Measurements from ENCODE around the gene SOX5. TPM values are rescaled to one million over a fixed set of nuclear protein-coding genes. Genes with fewer than 3 reads are reported as not detected.
A peak's percentile ranks its signal among the peaks of the same experiment; 100 is the strongest.

The SOX5 gene
- polyA plus RNA-seq, 4 donors, result 6.2 to 8.6 (median 7.7) TPM

- no peak for DNase-seq (ENCODE audit: low read depth in 4 of 4, low spot score in 2 of 4)
These were observed 244.2 kb downstream of the SOX5 start for GRCh38 chr12:23704992-23705943.

- no peak for DNase-seq (ENCODE audit: low read depth in 4 of 4, low spot score in 2 of 4)
These were observed 246.4 kb downstream of the SOX5 start for GRCh38 chr12:23703051-23703450.

GRCh38 chr12:23699031-23699430 is 250.4 kb downstream of the SOX5 start:
- no peak for DNase-seq (ENCODE audit: low read depth in 4 of 4, low spot score in 2 of 4)

GRCh38 chr12:23694920-23695319 is 254.6 kb downstream of the SOX5 start:
- DNase-seq (ENCODE audit: low read depth in 4 of 4, low spot score in 2 of 4), result no peak

DNA sequence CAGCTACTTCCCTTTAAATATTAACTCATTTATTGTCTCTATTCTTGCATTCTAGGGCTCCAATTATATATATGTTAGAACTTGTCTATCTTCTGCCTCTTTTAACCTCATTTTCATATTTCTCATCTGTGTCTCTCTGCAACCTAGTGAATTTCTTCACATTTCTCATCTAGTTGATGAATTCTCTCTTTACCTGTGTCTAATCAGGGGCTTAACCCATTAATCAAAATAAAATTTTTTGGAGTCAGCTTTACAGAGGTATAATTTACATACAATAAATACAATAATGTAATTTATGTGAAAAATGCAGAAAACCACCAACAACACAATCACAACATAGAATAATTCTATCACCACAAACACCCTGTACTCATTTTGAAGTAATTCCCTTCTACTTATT is 255.2 kb downstream of the SOX5 start:
- DNase-seq (ENCODE audit: low read depth in 4 of 4, low spot score in 2 of 4), result no peak

DNA sequence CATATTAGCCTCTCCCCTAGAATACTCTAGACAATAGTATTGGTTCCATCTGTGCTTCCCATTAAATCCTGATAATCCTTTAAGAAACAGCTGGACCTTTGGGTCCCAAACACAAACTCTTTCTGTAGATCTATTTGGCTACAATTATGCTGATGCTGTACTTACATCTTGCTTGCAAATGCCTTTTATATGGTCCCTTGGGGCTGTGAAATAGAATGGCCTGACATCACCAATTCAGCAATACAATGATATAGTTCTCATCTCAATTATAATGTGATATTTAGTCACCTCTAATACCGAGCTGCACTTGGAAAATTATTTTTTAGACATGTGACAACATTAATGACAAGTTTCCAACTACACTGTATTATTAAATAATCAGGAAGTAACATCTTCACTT is 261.5 kb downstream of the SOX5 start:
- no peak for DNase-seq (ENCODE audit: low read depth in 4 of 4, low spot score in 2 of 4)

- DNase-seq (ENCODE audit: low read depth in 4 of 4, low spot score in 2 of 4), result no peak
These were observed 263.4 kb downstream of the SOX5 start for GRCh38 chr12:23686095-23686494.

DNA sequence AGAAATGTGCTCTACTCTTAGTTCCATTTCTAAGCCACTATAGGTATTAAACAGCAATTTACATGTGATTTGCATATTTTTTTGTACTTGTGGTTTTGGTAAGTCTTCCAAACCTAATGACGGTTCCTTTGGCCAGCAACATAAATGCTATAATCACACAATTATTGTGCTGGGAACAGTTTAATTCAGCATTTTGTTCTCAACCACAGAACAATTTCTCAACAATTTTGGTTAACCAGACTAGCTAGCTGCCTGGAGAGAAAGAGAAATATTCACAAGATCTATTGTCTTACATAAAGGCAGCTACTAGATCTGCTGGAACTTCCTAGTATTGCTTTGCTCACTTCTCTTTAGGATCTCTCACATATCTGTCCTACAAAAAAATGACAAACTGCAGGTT is 265.3 kb downstream of the SOX5 start:
- no peak for DNase-seq (ENCODE audit: low read depth in 4 of 4, low spot score in 2 of 4)

GRCh38 chr12:23681237-23681636 is 268.2 kb downstream of the SOX5 start:
- DNase-seq (ENCODE audit: low read depth in 4 of 4, low spot score in 2 of 4), result no peak

- DNase-seq (ENCODE audit: low read depth in 4 of 4, low spot score in 2 of 4), result no peak
These were observed 275.4 kb downstream of the SOX5 start for GRCh38 chr12:23674064-23674463.

GRCh38 chr12:23671881-23672280 is 277.6 kb downstream of the SOX5 start:
- no peak for DNase-seq (ENCODE audit: low read depth in 4 of 4, low spot score in 2 of 4)

DNA sequence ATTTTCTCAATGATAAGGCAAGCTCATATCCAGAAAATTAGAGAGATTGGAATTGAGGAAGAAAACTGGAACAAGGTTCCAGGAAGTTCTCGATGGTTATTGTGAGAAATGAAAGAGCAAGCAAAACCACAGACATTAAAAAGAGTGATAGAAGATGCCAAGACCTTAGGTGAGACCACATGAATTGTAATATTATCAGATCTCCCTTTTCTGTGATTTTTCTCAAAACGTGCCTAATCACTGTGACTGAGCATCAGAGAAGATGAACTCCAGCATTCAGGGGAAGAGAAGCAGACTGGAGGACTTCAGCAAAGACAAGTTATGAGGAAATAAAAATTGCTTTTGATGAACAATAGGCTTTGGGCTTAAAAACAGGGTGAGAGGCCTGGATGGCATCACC is 278.8 kb downstream of the SOX5 start:
- DNase-seq (ENCODE audit: low read depth in 4 of 4, low spot score in 2 of 4), result no peak

DNA sequence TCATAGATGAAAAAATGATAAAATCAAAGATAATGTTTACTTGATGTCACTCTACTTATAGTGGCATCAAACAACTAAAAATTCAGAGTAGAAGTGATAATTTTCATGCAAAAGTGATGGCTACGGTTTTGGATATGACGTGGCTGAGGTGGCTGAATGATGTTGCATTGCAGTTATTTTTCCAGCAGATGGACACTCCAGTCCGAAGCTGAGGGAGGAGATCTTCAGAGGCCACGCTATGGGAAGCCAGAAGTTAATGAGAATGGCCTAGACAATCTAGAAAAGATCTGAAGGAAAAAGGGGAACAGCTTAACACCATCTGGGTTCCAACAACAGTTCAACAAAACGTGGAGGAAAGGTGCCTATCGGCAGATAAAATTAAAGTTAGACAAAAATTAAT is 279.8 kb downstream of the SOX5 start:
- DNase-seq (ENCODE audit: low read depth in 4 of 4, low spot score in 2 of 4), result no peak

DNA sequence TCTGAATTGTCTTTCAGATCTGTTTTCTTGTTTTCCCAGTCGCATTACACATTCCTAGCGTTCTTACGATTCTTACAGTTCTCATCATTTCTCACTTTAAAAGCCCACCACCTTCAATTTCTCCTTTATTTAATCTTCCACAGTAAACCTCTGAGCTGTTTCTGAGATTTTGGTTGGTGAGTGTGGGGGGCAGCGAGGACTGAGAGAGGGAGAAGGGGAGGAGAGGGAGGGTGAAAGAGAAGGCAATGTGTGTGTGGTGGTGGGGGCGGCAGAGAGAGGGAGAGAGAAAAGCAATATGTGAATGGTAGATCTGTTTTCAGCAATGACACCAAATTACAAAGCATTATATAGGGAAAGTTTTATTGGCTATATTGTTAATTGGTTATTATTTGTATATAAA is 282.6 kb downstream of the SOX5 start:
- no peak for DNase-seq (ENCODE audit: low read depth in 4 of 4, low spot score in 2 of 4)

DNA sequence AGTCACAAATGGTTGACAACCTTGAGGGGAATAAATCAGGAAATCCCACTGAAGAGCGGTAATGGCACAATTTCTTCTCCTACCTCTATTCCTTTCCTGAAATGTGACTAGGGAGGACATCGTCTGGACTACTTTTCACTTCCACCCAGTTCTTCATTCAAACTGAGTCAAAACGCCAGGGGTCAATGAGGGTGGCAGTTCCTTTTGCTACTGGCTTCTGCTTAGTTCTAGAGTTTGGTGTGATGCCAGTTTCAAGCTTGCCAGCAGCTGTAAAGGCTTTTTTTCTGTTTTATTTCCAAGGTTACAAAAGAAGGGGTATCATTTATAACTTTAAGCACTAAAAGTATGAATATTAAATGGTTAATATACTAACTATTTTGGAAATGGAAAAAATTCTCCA is 286.5 kb downstream of the SOX5 start:
- DNase-seq (ENCODE audit: low read depth in 4 of 4, low spot score in 2 of 4), result no peak

DNA sequence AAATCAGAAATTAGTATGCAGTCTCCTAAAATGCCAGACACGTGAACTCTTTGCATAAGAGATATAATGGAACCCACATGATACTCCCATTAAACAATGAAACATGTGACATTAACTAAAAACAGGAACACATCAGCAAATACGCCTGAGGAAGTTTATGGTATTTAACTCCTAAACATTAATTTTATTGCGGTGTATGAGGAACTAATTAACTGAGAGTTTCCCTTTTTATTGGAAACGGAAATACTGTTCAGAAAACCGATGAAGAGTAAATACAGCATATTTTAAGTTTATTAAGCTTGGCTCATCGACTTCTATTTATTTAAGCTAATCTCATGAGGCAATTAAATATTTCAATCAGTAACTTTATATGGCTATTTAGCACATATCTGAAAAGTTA is 290.3 kb downstream of the SOX5 start:
- peak in 2 of 4 donors; percentile 11 to 13 for DNase-seq (ENCODE audit: low read depth in 4 of 4, low spot score in 2 of 4)

DNA sequence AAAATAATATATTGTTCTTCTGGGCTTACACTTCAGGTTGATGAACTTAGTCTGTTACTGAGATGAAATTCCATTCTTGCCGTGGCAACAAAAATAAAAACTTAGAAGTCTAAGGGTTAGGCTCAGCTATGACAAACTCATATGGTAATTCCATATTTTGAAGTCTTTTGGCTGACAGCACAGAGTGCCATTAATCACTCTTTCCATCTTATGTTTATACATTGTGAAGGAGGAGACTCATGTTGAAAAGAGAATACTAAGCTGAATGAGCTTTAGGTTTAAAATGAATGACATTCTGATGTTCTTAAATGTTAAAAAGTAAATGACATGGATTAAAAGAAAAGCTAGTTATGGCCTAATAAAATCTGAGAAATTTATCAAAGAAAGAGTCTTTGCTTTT is 291.9 kb downstream of the SOX5 start:
- no peak for DNase-seq (ENCODE audit: low read depth in 4 of 4, low spot score in 2 of 4)

GRCh38 chr12:23655884-23656283 is 293.6 kb downstream of the SOX5 start:
- DNase-seq (ENCODE audit: low read depth in 4 of 4, low spot score in 2 of 4), result no peak

DNA sequence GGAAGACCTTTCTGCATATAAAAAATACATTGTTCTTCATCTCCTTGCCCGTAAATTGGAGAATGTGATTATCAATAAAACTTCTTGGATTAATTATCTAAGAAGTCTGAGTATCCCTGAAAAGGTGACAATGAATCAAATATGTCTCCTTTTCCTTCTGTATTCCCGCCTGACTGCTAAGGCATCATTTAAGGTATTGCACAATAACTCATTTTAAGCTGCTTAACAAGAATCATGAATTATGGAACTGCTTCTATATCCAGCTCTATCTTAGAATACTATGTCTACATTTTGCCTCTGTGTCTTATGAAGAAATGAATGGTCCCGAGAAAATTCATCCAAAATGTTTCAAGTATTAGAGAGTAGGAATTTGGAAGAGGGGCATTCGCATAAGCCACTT is 294.4 kb downstream of the SOX5 start:
- no peak for DNase-seq (ENCODE audit: low read depth in 4 of 4, low spot score in 2 of 4)

DNA sequence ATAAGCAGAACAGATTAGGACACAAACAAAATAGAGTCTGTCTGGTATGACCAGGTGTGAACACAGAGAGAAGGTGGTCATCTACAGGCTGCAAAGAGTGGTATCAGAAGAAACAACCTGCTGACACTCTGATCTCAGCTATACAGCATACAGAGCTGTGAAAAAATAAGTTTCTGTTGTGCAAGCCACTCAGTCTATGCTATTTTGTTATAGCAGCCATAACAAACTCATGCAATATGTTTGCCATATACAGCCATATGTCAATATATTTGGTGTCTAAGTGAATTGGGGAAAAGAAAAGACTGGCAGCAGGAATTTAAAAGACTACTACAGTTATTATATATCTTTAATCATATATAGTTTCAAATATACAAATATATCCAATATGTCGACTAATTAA is 300.9 kb downstream of the SOX5 start:
- no peak for DNase-seq (ENCODE audit: low read depth in 4 of 4, low spot score in 2 of 4)

DNA sequence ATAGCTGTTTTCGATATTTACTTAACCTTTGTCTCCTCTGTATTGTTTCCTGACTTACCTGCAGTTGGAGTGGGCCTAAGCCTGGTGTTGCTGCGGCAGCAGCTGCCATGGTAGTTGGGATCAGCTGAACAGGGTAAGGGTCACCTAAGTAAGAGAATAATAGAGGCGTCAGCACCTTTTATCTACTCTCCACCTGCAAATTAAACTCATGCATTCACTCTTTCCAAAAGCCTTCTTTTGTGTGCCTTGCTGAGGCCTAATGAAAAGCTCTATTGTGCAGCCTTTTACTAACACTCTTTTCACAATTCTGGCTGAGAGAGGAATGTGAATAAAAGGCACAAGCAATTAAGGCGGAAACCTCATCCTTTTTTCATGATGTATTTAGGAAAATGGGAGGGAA is 308.7 kb downstream of the SOX5 start:
- DNase-seq (ENCODE audit: low read depth in 4 of 4, low spot score in 2 of 4), result no peak

- no peak for DNase-seq (ENCODE audit: low read depth in 4 of 4, low spot score in 2 of 4)
These were observed 315.1 kb downstream of the SOX5 start for GRCh38 chr12:23634344-23634743.
